ENCODE data around the gene SLX4IP. TPM values are rescaled to one million over a fixed set of nuclear protein-coding genes. Genes with fewer than 3 reads are reported as not detected.
"Not testable (repeated sequence)": the region's sequence is repeated elsewhere in the genome, so short reads cannot be mapped to it uniquely, and the experiment has no call there.

The SLX4IP gene
- total RNA-seq, 1 donor from 2014 or later, result 2.8 TPM

- no peak for ATAC-seq
- DNase-seq (ENCODE audit: missing footprints), result no peak
- intact Hi-C loops (cut with DNase I), result no loop called here
Observed at GRCh38 chr20:10576411-10577090, 141.4 kb downstream of the SLX4IP start.

- DNase-seq (ENCODE audit: missing footprints), result no peak
- ATAC-seq, result no peak
- intact Hi-C loops (cut with DNase I), result no loop called here
Observed at GRCh38 chr20:10577648-10578047, 142.5 kb downstream of the SLX4IP start.

- ATAC-seq (no peak), DNase-seq (ENCODE audit: missing footprints) (no peak)
- intact Hi-C loops (cut with DNase I), result no loop called here
Observed at GRCh38 chr20:10578607-10579006, 143.5 kb downstream of the SLX4IP start.

- intact Hi-C loops (cut with DNase I), result no loop called here
- ATAC-seq, result no peak
- no peak for DNase-seq (ENCODE audit: missing footprints)
Observed at GRCh38 chr20:10579942-10580341, 144.8 kb downstream of the SLX4IP start.

- intact Hi-C loops (cut with DNase I), result no loop called here
- ATAC-seq, result no peak
- no peak for DNase-seq (ENCODE audit: missing footprints)
Observed at GRCh38 chr20:10580700-10581099, 145.6 kb downstream of the SLX4IP start.

- intact Hi-C loops (cut with DNase I), result no loop called here
- ATAC-seq (no peak), DNase-seq (ENCODE audit: missing footprints) (no peak)
Observed at GRCh38 chr20:10581823-10582222, 146.7 kb downstream of the SLX4IP start.

GRCh38 chr20:10584371-10584770 lies 149.3 kb downstream of the SLX4IP start:
- no peak for DNase-seq (ENCODE audit: missing footprints)
- intact Hi-C loops (cut with DNase I), result no loop called here
- no peak for ATAC-seq

GRCh38 chr20:10585308-10585707 lies 150.2 kb downstream of the SLX4IP start:
- no peak for ATAC-seq
- intact Hi-C loops (cut with DNase I), result no loop called here

GRCh38 chr20:10586296-10586695 lies 151.2 kb downstream of the SLX4IP start:
- no peak for DNase-seq (ENCODE audit: missing footprints)
- ATAC-seq, result no peak
- intact Hi-C loops (cut with DNase I), result no loop called here

More at GRCh38 chr20:10585308-10585707, 150.2 kb downstream of the SLX4IP start:
- no peak for DNase-seq (ENCODE audit: missing footprints)

GRCh38 chr20:10590446-10590845 lies 155.3 kb downstream of the SLX4IP start:
- ATAC-seq; DNase-seq (ENCODE audit: missing footprints); intact Hi-C loops (cut with DNase I): not testable (repeated sequence)

GRCh38 chr20:10590950-10591671 lies 156.0 kb downstream of the SLX4IP start:
- intact Hi-C loops (cut with DNase I), result no loop called here
- no peak for ATAC-seq
- DNase-seq (ENCODE audit: missing footprints), result no peak

GRCh38 chr20:10591946-10592521 lies 156.9 kb downstream of the SLX4IP start:
- ATAC-seq (peak; percentile 75), DNase-seq (ENCODE audit: missing footprints) (no peak)
- intact Hi-C loops (cut with DNase I), result no loop called here

GRCh38 chr20:10594296-10594868 lies 159.3 kb downstream of the SLX4IP start:
- ATAC-seq (no peak), DNase-seq (ENCODE audit: missing footprints) (no peak)
- intact Hi-C loops (cut with DNase I), result no loop called here

GRCh38 chr20:10595266-10595665 lies 160.2 kb downstream of the SLX4IP start:
- no peak for DNase-seq (ENCODE audit: missing footprints)
- intact Hi-C loops (cut with DNase I), result no loop called here
- no peak for ATAC-seq

- no peak for DNase-seq (ENCODE audit: missing footprints)
- ATAC-seq, result no peak
- intact Hi-C loops (cut with DNase I), result no loop called here
Observed at GRCh38 chr20:10595985-10596384, 160.9 kb downstream of the SLX4IP start.

GRCh38 chr20:10596710-10597121 lies 161.6 kb downstream of the SLX4IP start:
- ATAC-seq, result no peak
- DNase-seq (ENCODE audit: missing footprints), result no peak
- intact Hi-C loops (cut with DNase I), result no loop called here

GRCh38 chr20:10597637-10598036 lies 162.5 kb downstream of the SLX4IP start:
- ATAC-seq, result no peak
- intact Hi-C loops (cut with DNase I), result no loop called here
- DNase-seq (ENCODE audit: missing footprints), result no peak

GRCh38 chr20:10602221-10602871 lies 167.2 kb downstream of the SLX4IP start:
- DNase-seq (ENCODE audit: missing footprints) (no peak), ATAC-seq (no peak)
- intact Hi-C loops (cut with DNase I), result no loop called here

GRCh38 chr20:10603378-10603777 lies 168.3 kb downstream of the SLX4IP start:
- ATAC-seq, result no peak
- intact Hi-C loops (cut with DNase I), result no loop called here

More at GRCh38 chr20:10603378-10603777, 168.3 kb downstream of the SLX4IP start:
- DNase-seq (ENCODE audit: missing footprints), result no peak
